ENCODE data around the gene VSTM2A. TPM values are rescaled to one million over a fixed set of nuclear protein-coding genes. Genes with fewer than 3 reads are reported as not detected.
"Not testable (repeated sequence)": the region's sequence is repeated elsewhere in the genome, so short reads cannot be mapped to it uniquely, and the experiment has no call there.

The VSTM2A gene, protein sequence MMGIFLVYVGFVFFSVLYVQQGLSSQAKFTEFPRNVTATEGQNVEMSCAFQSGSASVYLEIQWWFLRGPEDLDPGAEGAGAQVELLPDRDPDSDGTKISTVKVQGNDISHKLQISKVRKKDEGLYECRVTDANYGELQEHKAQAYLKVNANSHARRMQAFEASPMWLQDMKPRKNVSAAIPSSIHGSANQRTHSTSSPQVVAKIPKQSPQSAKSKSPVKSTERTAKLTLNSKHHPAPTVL
- total RNA-seq = not detected in 2 replicates

GRCh38 chr7:54541669-54542625, at the start of gene VSTM2A:
VSTM2A (plus strand) TSS chr7:54542375; CDS start chr7:54542731, 356 bp downstream.
- no peak for DNase-seq (ENCODE audit: low read depth)

GRCh38 chr7:54504531-54504930, 37.6 kb upstream of the VSTM2A start:
- DNase-seq (ENCODE audit: low read depth) = not testable (repeated sequence)

DNA sequence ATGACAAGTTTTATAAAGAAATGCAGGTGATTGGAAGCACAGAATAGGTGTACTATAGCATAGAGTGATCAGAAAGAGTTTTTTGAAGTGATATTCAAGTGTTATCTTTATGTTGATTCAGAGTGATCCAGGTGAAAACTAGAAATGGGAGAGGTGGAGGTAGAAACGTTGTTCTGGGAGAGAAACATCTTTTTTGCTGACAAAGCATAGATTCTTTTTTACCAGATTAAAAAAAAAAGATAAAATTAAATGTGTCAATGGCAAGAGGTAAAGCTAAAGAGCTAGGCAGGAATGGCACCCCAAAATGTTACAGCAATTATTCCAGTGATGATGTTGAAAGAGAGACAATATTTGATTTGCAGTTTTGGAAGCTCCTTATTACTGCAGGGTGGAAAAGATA, 12.6 kb upstream of the VSTM2A start:
- DNase-seq (ENCODE audit: low read depth) = no peak

DNA sequence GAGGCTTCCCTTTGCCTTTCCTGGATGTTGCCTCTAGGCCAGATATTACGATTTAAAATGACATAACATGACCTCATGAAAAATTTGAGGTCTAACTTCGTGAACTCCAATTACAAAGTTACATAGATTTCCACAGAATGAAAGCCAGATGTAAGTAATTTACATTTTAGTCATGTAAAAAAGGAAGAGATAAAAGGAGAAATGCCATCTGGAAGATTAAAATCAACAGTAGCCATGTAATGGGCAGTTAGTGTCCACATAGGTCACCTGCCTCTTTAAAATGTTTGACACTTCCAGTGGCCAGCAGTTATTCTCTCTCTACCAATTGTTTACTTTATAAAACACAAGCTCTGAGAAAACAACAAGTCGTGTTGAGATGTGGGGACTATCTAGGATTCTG, 4.1 kb upstream of the VSTM2A start:
- DNase-seq (ENCODE audit: low read depth) = no peak

GRCh38 chr7:54543051-54543488, 895 bp downstream of the VSTM2A start:
- DNase-seq (ENCODE audit: low read depth) = peak; percentile 60

DNA sequence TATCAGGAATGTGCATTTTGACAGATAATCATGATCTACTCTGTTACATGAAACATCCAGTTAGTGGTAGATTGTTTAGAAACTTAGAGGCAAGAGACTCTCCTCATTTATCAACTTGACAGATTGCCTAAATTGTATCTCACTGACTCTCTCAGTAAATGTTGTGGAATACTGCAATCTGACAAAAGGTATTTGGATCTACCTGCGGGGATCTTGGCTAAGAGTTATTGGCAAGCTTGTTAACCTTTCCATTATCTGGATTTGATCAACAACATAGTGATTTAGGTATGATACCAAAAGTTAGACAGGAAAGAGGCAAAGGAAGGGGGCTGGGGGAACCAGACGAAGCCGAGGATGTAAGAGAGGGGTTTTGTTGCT, 2.0 kb downstream of the VSTM2A start:
- DNase-seq (ENCODE audit: low read depth) = no peak

DNA sequence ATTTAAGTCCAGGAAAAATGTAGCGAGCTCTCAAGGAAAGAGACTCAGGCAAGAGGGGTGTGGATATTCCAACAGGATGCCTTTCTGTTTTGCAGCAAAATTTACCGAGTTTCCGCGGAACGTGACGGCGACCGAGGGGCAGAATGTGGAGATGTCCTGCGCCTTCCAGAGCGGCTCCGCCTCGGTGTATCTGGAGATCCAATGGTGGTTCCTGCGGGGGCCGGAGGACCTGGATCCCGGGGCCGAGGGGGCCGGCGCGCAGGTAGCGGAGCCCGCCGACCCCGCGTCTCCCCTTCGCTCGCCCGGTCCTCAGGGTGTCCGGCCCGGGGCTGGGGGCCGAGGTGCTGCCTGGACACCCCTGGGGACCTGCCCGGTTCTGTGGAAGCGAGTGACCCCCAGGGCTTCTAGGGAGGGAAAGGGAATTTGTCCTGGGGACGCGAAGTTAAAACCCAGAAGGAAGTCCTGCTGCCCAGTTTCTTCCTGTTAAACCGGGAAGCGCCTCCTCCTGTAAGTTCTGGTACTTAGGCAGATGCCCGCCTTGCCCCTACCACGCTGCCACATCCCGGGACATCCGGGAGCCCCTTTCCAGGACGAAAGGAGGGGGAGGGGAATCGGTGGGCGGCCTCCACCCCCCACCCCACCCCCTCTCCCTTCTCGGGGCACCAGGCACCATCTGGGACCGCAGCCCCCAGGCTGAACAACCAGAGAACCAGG, 2.5 kb downstream of the VSTM2A start:
- no peak for DNase-seq (ENCODE audit: low read depth)

GRCh38 chr7:54545241-54545563, 3.0 kb downstream of the VSTM2A start:
- no peak for DNase-seq (ENCODE audit: low read depth)

GRCh38 chr7:54546081-54546985, 4.2 kb downstream of the VSTM2A start:
- no peak for DNase-seq (ENCODE audit: low read depth)

DNA sequence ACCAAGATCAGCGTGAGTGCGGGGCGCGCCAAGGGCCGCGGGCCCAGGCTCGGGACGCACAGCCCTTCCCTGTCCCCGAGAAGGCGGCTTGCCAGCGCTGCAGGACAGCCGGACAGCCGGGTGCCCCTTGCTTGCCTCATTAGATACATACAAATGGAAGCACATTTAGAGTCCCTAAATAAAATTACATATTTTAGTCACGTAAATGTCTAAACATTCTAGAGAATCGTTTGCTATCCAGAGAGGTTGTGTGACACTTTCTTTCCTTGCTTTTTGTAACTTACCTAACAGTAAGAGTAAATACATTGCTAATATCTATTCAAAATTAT, 4.8 kb downstream of the VSTM2A start:
- no peak for DNase-seq (ENCODE audit: low read depth)

DNA sequence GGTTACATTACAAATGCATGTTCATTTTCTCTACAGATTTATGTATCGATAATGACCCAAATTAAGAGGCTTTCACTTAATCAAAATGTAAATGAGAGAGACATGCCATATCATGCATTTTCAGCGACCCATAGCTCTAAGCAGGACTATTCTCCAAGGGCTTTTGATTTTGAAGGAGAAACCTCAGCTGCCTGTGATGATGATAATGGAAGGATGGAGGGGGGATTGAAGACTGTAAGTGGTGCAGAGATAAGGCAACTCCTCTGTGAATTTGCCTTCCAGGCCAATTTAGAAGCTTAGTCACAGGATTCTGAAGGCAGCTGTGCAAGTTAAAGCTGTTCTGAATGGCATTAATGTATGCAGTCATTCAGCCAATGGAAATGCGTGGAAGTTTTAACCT, 8.3 kb downstream of the VSTM2A start:
- DNase-seq (ENCODE audit: low read depth) = no peak

DNA sequence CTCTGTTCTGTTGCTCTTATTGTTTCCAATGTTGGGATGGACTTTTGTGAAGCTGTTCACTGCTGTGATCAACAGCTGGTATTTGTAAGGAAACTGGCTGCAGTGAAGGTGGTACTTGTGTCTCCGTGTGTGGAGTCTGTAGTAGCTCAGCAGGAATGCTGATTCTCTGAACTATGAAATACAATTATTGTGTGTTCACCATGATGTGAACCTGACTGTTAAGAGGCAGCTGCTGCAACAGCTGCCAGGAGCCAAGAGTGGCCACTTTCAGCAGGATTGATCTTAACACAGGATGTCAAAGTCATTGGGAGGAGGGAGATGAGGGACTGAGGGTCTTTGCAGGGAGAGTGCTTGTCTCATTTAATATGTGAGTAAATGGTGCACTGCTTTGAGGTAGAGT, 13.9 kb downstream of the VSTM2A start:
- DNase-seq (ENCODE audit: low read depth) = no peak

DNA sequence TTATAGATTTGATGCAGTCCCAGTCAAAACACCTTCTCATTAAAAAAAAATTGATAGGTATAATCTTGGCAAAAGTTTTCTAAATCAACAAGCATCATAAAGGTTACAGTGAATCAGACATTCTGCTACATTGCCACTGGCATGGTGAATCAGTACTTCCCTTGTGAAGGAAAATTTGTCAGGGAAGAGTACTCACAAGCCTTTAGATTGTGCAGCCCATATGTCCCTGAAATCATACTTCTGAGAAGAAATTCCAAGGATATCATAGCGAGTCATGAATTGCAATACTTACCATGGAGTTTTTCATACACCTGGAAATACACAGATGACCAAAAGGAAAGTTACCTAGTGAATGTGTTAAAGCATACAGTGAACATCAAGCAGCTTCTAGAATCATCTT, 17.2 kb downstream of the VSTM2A start:
- DNase-seq (ENCODE audit: low read depth) = no peak

DNA sequence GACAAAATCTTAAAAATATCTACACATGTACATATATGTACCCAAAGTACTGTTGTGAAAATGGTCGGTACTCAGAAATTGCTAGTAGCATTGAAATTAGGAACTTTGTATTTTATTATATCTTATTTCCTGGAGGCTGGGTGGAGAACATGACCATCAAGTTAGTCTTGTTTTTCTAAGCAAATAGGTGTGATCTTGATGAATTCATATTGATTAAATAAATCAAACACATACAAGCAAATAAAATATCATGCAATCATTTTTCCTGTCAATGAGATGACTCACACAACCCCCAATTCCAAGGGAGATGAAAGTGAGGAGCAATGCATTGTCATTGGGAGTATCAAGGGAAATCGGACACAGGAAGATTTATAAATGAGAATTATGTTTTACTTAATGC, 18.0 kb downstream of the VSTM2A start:
- no peak for DNase-seq (ENCODE audit: low read depth)

DNA sequence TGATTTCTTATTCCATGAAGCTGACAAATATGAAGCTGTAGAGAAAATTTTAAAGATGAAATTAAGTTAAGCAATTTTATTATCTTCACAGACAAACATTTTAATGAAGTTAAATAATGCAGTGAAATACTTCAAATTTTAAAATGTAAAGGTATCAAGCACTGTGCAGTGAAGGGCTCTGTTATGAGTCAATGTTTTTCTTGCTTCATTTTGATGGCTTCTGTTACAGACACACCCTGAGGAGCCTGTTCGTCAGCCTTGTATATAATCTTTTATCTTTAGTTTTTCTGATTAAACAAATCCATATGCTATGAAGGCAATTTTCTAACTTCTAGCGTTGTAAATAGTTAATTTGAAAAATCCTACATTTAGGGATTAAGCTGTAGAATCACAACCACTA, 18.5 kb downstream of the VSTM2A start:
- no peak for DNase-seq (ENCODE audit: low read depth)

- no peak for DNase-seq (ENCODE audit: low read depth)
Observed at GRCh38 chr7:54563329-54563916, 21.2 kb downstream of the VSTM2A start.

DNA sequence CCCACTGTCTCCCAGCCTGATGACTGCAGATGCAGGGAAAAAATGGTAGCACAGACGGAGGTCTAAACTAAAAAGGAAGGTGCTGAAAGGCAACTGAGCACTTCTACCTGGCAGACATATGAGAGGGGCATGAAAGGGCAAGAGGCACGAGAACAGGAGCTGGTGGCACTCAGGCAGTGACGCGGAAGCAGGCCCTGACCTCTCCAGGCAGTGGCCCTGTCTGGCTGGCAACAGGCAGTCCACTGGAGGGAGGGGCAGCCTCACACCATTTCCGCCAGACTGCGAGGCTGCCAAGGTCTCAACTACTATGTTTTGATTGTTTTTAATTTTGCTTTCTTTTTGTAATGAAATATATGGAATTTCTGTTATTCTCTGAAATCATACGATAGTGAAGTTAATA, 23.3 kb downstream of the VSTM2A start:
- DNase-seq (ENCODE audit: low read depth) = no peak

DNA sequence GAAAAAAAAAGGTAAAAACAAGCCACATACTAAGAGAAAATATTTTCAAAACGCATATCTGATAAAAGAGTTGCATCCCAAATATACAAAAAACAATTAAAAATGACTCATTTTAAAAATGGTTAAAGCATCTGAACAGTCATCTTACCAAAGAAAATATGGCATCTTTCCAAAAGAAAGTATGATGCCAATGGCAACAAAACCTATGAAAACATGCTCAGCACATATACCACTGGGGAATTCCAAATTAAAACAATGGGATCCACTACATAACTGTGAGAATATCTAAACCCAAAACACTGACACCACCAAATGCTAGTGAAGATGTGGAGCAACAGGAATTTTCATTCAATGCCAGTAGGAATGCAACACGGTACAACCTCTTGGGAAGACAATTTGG, 39.3 kb downstream of the VSTM2A start:
- DNase-seq (ENCODE audit: low read depth) = peak; percentile 2

DNA sequence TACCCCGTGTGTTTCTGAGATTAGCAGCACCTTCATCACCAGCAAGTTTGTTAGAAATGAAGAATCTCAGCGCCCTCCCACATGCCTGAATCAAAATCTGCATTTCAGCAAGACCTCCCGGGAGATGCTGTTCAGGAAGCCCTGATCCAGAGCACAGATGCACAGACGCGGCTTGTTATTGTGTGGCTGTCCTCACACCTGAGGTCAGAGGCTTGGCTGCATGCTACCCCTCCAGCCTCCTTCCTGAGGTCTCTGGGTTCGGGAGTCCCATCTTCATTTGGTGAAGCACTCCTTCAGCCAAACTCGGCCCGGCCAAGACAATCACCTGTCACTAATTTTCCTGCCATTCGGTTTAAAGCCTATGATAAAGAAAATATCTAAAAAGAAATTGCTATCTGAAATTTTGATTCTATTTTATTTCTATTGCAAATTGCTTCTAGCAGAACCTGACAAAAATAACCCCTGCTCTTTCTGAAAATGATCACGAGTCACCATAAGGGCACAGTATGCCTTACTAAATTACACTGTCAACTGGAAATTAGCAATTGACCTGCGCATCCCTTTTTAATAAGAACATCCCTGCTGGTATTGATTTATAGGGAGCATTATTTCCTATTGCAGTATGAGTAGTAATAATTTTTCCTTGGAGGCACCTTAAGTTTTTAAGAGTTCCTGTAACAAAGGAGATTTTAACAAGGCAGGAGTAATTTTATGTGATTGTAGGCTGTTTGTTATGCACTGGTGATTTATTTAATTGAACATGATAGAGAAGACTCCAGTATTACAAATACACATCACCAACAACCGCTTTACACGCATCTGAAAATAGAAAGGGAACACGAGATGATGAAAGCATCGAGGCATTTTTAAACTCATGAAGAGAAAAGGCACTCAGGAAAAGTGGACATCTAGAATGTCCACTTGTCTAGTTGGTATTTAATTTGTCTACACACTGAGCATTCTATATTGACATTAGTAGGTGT, 49.5 kb downstream of the VSTM2A start:
- DNase-seq (ENCODE audit: low read depth) = no peak

DNA sequence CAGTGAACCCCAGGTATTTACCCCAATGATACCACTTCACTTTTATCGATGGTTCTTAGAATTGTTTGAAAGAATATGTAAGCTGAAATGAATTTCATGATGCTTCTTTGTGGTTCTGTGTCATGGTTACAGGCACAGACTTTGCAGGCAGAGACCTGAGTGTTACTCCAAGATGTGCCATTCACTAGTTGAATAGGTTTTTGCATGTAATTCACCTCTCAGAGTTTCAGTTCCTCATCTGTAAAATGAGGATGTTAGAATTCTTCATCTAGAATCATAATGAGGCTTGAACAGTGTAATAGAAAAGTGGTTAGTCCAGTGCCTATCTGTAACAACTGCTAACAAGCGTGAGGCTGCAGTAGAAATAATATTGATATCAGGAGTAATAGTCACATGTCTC, 54.6 kb downstream of the VSTM2A start:
- no peak for DNase-seq (ENCODE audit: low read depth)

Data from renal cortical epithelial cell (primary cell).